Measurements from ENCODE around the gene CHPT1.
"Not testable (repeated sequence)": the region's sequence is repeated elsewhere in the genome, so short reads cannot be mapped to it uniquely, and the experiment has no call there.

CHPT1 gene

GRCh38 chr12:101697197-101697929, at the start of gene CHPT1:
CHPT1 (plus strand) TSS chr12:101697640; CDS start chr12:101697862, 222 bp downstream.
- H3K9me3 ChIP-seq (ENCODE audit: low read depth, low read length) = no peaks in the 10 kb centered on the region
- DNase-seq (ENCODE audit: low read depth, low spot score) = no peak
- TF ChIP-seq EZH2 (IDR thresholded peaks at IDR 0.05) (no peak), FOXP2 (optimal IDR thresholded peaks at IDR 0.05; ENCODE audit: control extremely low read depth, extremely low read length, insufficient read depth) (no peak), POLR2AphosphoS5 (IDR thresholded peaks at IDR 0.05; ENCODE audit: borderline replicate concordance, low read depth, low read length) (peak; percentile 11; the same call in 1 of the 2 replicates)
- no peaks in the 10 kb centered on the region for H3K36me3 ChIP-seq (ENCODE audit: insufficient read depth, low read length)
- no peak within 1 kb of the TSS for H3K27ac ChIP-seq
- H3K4me3 ChIP-seq = peak within 1 kb of the TSS; percentile 97
- peak within 1 kb of the TSS; percentile 89 for H3K9ac ChIP-seq (ENCODE audit: insufficient read length)

GRCh38 chr12:101647711-101648110, 49.7 kb upstream of the CHPT1 start:
- no peaks in the 10 kb centered on the region for H3K36me3 ChIP-seq (ENCODE audit: insufficient read depth, low read length)

DNA sequence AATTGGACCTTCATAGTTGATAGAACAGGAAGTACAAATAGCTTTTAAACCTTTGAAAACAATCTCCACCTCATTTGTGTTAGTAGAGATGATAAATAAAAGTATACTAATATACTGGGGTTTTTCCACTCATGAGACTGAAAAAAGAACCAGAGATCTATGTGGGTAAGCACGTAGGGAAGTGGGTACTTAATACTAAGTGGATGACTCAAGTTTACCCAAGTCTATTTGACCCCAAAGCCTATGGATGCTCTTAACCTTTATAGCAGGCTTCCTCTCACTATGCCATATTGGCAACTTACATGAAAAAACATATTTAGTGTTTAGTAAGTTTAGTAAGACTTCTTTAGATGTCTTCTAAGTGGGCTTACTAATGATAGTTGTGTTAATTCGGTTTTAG, 49.2 kb upstream of the CHPT1 start:
- TF ChIP-seq POLR2AphosphoS5 (IDR thresholded peaks at IDR 0.05; ENCODE audit: borderline replicate concordance, low read depth, low read length) = no peak
- no peak for TF ChIP-seq EZH2 (IDR thresholded peaks at IDR 0.05)
- no peak for TF ChIP-seq FOXP2 (optimal IDR thresholded peaks at IDR 0.05; ENCODE audit: control extremely low read depth, extremely low read length, insufficient read depth)
- Histone ChIP-seq H3K9me3 (ENCODE audit: low read depth, low read length) (no peaks in the 10 kb centered on the region), H3K9ac (ENCODE audit: insufficient read length) (no peak overlapping the region), H3K4me3 (no peak overlapping the region), H3K27ac (no peak overlapping the region), H3K36me3 (ENCODE audit: insufficient read depth, low read length) (no peaks in the 10 kb centered on the region)
- DNase-seq (ENCODE audit: low read depth, low spot score) = no peak

More at GRCh38 chr12:101647711-101648110, 49.7 kb upstream of the CHPT1 start:
- Histone ChIP-seq H3K9me3 (ENCODE audit: low read depth, low read length) (no peaks in the 10 kb centered on the region), H3K4me3 (no peak overlapping the region), H3K9ac (ENCODE audit: insufficient read length) (no peak overlapping the region), H3K27ac (no peak overlapping the region)
- no peak for TF ChIP-seq POLR2AphosphoS5 (IDR thresholded peaks at IDR 0.05; ENCODE audit: borderline replicate concordance, low read depth, low read length)
- TF ChIP-seq FOXP2 (optimal IDR thresholded peaks at IDR 0.05; ENCODE audit: control extremely low read depth, extremely low read length, insufficient read depth) = no peak
- no peak for TF ChIP-seq EZH2 (IDR thresholded peaks at IDR 0.05)
- DNase-seq (ENCODE audit: low read depth, low spot score) = no peak

GRCh38 chr12:101650346-101651117, 46.9 kb upstream of the CHPT1 start:
- DNase-seq (ENCODE audit: low read depth, low spot score) = no peak
- TF ChIP-seq FOXP2 (optimal IDR thresholded peaks at IDR 0.05; ENCODE audit: control extremely low read depth, extremely low read length, insufficient read depth) (no peak), POLR2AphosphoS5 (IDR thresholded peaks at IDR 0.05; ENCODE audit: borderline replicate concordance, low read depth, low read length) (no peak), EZH2 (IDR thresholded peaks at IDR 0.05) (no peak)
- H3K9ac ChIP-seq (ENCODE audit: insufficient read length) = no peak overlapping the region
- no peak overlapping the region for H3K27ac ChIP-seq
- H3K4me3 ChIP-seq = no peak overlapping the region
- H3K9me3 ChIP-seq (ENCODE audit: low read depth, low read length) = no peaks in the 10 kb centered on the region
- H3K36me3 ChIP-seq (ENCODE audit: insufficient read depth, low read length) = no peaks in the 10 kb centered on the region

GRCh38 chr12:101653030-101653429, 44.4 kb upstream of the CHPT1 start:
- no peaks in the 10 kb centered on the region for H3K9me3 ChIP-seq (ENCODE audit: low read depth, low read length)
- H3K4me3 ChIP-seq = no peak overlapping the region
- H3K9ac ChIP-seq (ENCODE audit: insufficient read length) = no peak overlapping the region
- DNase-seq (ENCODE audit: low read depth, low spot score) = no peak
- no peak overlapping the region for H3K27ac ChIP-seq
- no peak for TF ChIP-seq FOXP2 (optimal IDR thresholded peaks at IDR 0.05; ENCODE audit: control extremely low read depth, extremely low read length, insufficient read depth)
- TF ChIP-seq EZH2 (IDR thresholded peaks at IDR 0.05) = no peak
- no peak for TF ChIP-seq POLR2AphosphoS5 (IDR thresholded peaks at IDR 0.05; ENCODE audit: borderline replicate concordance, low read depth, low read length)
- no peaks in the 10 kb centered on the region for H3K36me3 ChIP-seq (ENCODE audit: insufficient read depth, low read length)

DNA sequence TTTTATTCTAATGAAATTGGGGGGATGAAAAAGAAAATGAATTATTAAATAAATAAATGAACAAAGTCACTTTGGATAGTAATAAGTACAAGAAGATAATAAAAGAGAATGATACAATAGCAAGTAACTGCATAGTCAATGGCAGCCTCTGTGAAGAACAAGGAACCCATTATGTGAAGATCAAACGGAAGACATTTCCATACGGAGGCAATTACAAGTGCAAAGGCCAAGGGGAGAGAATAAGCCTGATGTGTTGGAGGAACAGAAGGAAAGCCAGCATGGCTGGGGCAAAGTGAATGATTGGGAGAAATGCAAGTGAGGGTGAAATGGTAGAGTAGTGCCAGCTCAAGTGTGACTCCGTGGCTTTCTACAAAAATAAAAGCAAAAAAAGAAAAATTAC, 43.9 kb upstream of the CHPT1 start:
- Histone ChIP-seq H3K9me3 (ENCODE audit: low read depth, low read length) (no peaks in the 10 kb centered on the region), H3K27ac (no peak overlapping the region), H3K4me3 (no peak overlapping the region), H3K36me3 (ENCODE audit: insufficient read depth, low read length) (no peaks in the 10 kb centered on the region), H3K9ac (ENCODE audit: insufficient read length) (no peak overlapping the region)
- TF ChIP-seq EZH2 (IDR thresholded peaks at IDR 0.05) (no peak), FOXP2 (optimal IDR thresholded peaks at IDR 0.05; ENCODE audit: control extremely low read depth, extremely low read length, insufficient read depth) (no peak), POLR2AphosphoS5 (IDR thresholded peaks at IDR 0.05; ENCODE audit: borderline replicate concordance, low read depth, low read length) (no peak)
- DNase-seq (ENCODE audit: low read depth, low spot score) = no peak

DNA sequence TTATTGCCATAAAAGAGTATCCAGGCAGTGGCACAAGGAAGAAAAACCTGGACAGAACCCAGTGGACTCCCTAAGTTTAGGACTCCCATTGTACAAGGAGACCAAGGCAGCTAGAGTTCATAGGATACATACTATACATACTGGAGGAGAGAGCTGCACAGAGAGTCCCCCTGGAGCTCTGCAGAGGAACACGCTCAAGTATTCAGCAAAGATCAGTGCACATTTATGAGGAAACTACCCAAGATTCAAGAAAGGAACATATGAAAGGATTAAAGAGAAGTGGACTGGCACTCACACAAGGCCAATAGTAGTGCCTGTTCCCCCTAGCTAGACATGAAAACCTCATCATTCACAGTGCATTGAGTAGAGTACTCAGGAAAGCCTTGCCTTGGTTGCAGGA, 43.0 kb upstream of the CHPT1 start:
- no peak overlapping the region for H3K4me3 ChIP-seq
- no peak overlapping the region for H3K9ac ChIP-seq (ENCODE audit: insufficient read length)
- H3K27ac ChIP-seq = no peak overlapping the region
- H3K9me3 ChIP-seq (ENCODE audit: low read depth, low read length) = no peaks in the 10 kb centered on the region
- no peak for TF ChIP-seq POLR2AphosphoS5 (IDR thresholded peaks at IDR 0.05; ENCODE audit: borderline replicate concordance, low read depth, low read length)
- no peak for TF ChIP-seq FOXP2 (optimal IDR thresholded peaks at IDR 0.05; ENCODE audit: control extremely low read depth, extremely low read length, insufficient read depth)
- no peak for TF ChIP-seq EZH2 (IDR thresholded peaks at IDR 0.05)
- no peak for DNase-seq (ENCODE audit: low read depth, low spot score)
- no peaks in the 10 kb centered on the region for H3K36me3 ChIP-seq (ENCODE audit: insufficient read depth, low read length)

GRCh38 chr12:101655393-101655792, 42.0 kb upstream of the CHPT1 start:
- Histone ChIP-seq H3K9ac (ENCODE audit: insufficient read length) (no peak overlapping the region), H3K27ac (no peak overlapping the region), H3K4me3 (no peak overlapping the region), H3K9me3 (ENCODE audit: low read depth, low read length) (no peaks in the 10 kb centered on the region), H3K36me3 (ENCODE audit: insufficient read depth, low read length) (no peaks in the 10 kb centered on the region)
- TF ChIP-seq EZH2 (IDR thresholded peaks at IDR 0.05) = no peak
- no peak for TF ChIP-seq POLR2AphosphoS5 (IDR thresholded peaks at IDR 0.05; ENCODE audit: borderline replicate concordance, low read depth, low read length)
- no peak for TF ChIP-seq FOXP2 (optimal IDR thresholded peaks at IDR 0.05; ENCODE audit: control extremely low read depth, extremely low read length, insufficient read depth)
- DNase-seq (ENCODE audit: low read depth, low spot score) = no peak

GRCh38 chr12:101660662-101661061, 36.8 kb upstream of the CHPT1 start:
- not testable (repeated sequence) for H3K36me3 ChIP-seq (ENCODE audit: insufficient read depth, low read length); H3K4me3 ChIP-seq; DNase-seq (ENCODE audit: low read depth, low spot score); H3K27ac ChIP-seq; H3K9ac ChIP-seq (ENCODE audit: insufficient read length); H3K9me3 ChIP-seq (ENCODE audit: low read depth, low read length)
